SK-N-SH (cell line): ENCODE measurements around the gene NAV2.

Source experiments
- POLR2AphosphoS5 ChIP-seq: IDR thresholded peaks from 2 replicates; pipeline ENCODE4 v1.6.1; 2012; ENCODE audit warnings: low read depth, low read length
- SIN3A ChIP-seq: IDR thresholded peaks from 2 replicates; pipeline ENCODE4 v1.6.1; 2012; ENCODE audit warnings: low read depth, mild to moderate bottlenecking, low read length, moderate library complexity, borderline replicate concordance
- TF ChIP-seq, protein P1 (sequence below): fragments of 200-600 bp; sonication (generic); IDR thresholded peaks from 2 replicates; pipeline ENCODE4 v1.6.1; 2017; ENCODE audit warnings: antibody characterized with exemption, mild to moderate bottlenecking, moderate library complexity

GRCh38 chr11:19777377-19778102 lies 64.9 kb downstream of the NAV2 start:
- TF ChIP-seq, protein P1, sequence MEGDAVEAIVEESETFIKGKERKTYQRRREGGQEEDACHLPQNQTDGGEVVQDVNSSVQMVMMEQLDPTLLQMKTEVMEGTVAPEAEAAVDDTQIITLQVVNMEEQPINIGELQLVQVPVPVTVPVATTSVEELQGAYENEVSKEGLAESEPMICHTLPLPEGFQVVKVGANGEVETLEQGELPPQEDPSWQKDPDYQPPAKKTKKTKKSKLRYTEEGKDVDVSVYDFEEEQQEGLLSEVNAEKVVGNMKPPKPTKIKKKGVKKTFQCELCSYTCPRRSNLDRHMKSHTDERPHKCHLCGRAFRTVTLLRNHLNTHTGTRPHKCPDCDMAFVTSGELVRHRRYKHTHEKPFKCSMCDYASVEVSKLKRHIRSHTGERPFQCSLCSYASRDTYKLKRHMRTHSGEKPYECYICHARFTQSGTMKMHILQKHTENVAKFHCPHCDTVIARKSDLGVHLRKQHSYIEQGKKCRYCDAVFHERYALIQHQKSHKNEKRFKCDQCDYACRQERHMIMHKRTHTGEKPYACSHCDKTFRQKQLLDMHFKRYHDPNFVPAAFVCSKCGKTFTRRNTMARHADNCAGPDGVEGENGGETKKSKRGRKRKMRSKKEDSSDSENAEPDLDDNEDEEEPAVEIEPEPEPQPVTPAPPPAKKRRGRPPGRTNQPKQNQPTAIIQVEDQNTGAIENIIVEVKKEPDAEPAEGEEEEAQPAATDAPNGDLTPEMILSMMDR: no peak
- TF ChIP-seq SIN3A (no peak), POLR2AphosphoS5 (no peak)
